NCI-H748 treated with DMSO at 0.1 percent for 48 hours (cell line): Measurements from ENCODE around the gene NAXD.
"Not testable (repeated sequence)": the region's sequence is repeated elsewhere in the genome, so short reads cannot be mapped to it uniquely, and the experiment has no call there.

Source experiments
- DNase-seq: peaks from one replicate; lab custom pipeline; 2025; lab: John Stamatoyannopoulos, UW

The NAXD gene

GRCh38 chr13:110628952-110629701 is 13.8 kb downstream of the NAXD start:
- DNase-seq, result no peak

- DNase-seq, result no peak
These were observed 14.4 kb downstream of the NAXD start for GRCh38 chr13:110629735-110630134.

GRCh38 chr13:110630566-110631119 is 15.3 kb downstream of the NAXD start:
- DNase-seq, result no peak

GRCh38 chr13:110632255-110632654 is 16.9 kb downstream of the NAXD start:
- DNase-seq, result not testable (repeated sequence)

GRCh38 chr13:110633776-110634175 is 18.4 kb downstream of the NAXD start:
- no peak for DNase-seq

- DNase-seq, result no peak
These were observed 19.2 kb downstream of the NAXD start for GRCh38 chr13:110634558-110634957.

GRCh38 chr13:110635405-110636002 is 20.2 kb downstream of the NAXD start:
- no peak for DNase-seq

- no peak for DNase-seq
These were observed 20.7 kb downstream of the NAXD start for GRCh38 chr13:110636053-110636475.

- no peak for DNase-seq
These were observed 21.4 kb downstream of the NAXD start for GRCh38 chr13:110636701-110637201.

GRCh38 chr13:110637275-110637674 is 21.9 kb downstream of the NAXD start:
- no peak for DNase-seq

- DNase-seq, result no peak
These were observed 22.4 kb downstream of the NAXD start for GRCh38 chr13:110637747-110638146.

- DNase-seq, result no peak
These were observed 22.9 kb downstream of the NAXD start for GRCh38 chr13:110638257-110638656.

GRCh38 chr13:110638814-110639806 is 23.8 kb downstream of the NAXD start:
- DNase-seq, result no peak

GRCh38 chr13:110639935-110640334 is 24.6 kb downstream of the NAXD start:
- DNase-seq, result no peak

GRCh38 chr13:110640591-110641029 is 25.3 kb downstream of the NAXD start:
- no peak for DNase-seq

- DNase-seq, result no peak
These were observed 26.0 kb downstream of the NAXD start for GRCh38 chr13:110641055-110642015.

- no peak for DNase-seq
These were observed 27.1 kb downstream of the NAXD start for GRCh38 chr13:110642291-110642981.

GRCh38 chr13:110643324-110643723 is 28.0 kb downstream of the NAXD start:
- DNase-seq, result no peak

- DNase-seq, result no peak
These were observed 28.6 kb downstream of the NAXD start for GRCh38 chr13:110643768-110644421.
